ENCODE data around the gene PLA2G5.

PLA2G5 gene

DNA sequence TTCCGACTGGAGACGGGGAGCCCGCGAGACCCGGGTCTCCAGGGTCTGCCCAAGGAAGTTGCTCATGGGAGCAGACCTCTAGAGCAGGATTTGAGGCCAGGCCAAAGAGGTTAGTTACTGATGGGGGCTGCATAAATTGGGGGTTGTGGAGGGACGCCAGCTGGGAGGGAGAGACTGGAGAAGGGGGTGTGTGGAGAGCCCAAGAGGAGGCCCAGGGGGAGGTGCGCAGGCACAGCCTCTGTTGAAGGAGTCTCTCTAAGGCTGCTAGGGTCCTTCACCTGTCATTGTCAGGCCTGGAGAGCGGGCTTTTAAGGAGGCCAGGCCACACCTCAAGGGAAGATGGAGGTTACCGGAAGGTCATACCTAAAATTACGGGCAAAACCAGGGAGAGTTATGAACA, 363 bp downstream of the PLA2G5 start:
- DNase-seq = no peak

DNA sequence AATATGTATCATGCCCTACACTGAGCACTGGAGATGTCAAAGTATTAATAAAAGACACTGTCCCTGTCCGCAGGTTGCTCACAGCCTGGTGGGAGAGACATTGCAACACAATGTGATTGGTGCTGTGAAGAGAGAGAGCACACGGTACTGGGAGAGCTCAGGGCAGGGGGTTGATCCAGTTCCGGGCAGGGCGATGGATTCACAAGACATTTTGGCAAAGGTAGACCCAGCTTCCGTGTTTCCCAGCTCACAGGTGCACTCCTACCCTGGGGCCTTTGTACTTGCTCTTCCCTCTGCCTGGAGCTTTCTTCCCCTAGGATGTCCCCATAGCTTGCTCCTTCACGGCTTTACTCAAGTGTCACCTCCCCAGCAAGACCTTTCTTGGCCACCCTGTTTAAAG, 1.4 kb downstream of the PLA2G5 start:
- no peak for DNase-seq

DNA sequence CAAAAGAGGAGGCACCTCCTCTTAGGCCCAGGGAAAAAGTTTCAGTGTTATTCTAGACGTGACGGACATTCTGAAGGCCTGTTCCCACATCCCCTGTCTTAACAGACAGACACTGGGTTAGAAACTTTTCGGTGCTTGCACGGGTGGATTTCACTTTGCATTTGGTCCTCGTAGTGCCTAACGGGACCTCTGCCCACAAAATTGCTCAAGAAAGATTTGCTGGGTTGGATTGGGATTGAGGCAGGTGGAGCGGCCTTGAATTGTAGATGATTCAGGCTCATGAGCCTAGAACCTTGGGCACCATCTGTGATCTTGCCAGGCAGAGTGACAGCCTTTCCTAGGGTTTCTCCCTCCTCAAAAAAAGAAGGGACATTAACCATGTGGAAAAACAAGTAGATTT, 2.8 kb downstream of the PLA2G5 start:
- DNase-seq = no peak

DNA sequence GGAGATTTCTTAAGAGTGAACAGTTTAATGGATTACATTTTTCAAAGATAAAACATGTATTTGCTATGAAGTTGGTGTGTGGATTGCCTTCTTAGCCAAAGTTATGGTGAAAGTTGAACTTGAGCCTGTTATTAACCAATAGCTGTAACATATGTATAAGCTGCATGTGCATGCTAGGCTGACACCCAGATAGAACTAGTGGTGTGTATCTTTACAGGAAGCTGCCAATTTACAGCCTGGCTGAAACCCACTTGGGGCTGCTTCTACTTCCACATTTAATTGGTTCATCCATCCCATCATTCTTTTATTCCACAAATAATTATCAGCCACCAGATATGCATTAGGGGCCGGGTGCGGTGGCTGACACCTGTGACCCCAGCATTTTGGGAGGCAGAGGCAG, 3.3 kb downstream of the PLA2G5 start:
- DNase-seq = no peak

DNA sequence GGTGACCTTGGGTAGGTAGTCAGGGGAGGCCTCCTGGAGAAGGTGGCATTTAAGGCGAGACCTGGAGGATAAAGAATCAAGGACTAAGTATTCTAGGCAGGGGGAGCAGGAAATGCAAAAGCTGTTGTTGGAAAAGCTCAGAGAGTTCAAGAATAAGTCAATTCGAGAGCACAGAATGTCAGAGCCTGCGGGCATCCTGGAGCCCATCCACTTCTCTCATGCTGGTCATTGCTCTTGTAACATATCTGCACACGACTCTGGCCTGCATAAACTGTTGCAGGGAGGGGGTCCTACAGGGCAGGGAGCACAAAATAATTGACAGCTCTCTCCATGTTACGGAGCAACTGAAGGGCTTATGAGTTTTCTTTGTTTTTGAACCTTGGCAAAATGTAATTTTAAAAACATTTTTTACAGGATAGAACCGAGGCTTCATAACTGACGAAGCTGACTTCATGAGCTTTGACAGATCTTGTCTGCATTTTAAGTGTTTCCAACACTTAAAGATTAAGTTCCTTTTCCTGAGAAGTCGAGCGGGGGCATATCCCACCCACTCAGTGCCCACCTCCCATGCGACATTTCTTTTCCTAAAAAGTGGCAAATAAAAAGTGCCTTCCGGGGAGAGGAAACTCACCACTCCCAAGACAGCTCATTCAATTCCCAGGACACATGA, 4.2 kb downstream of the PLA2G5 start:
- DNase-seq = no peak

DNA sequence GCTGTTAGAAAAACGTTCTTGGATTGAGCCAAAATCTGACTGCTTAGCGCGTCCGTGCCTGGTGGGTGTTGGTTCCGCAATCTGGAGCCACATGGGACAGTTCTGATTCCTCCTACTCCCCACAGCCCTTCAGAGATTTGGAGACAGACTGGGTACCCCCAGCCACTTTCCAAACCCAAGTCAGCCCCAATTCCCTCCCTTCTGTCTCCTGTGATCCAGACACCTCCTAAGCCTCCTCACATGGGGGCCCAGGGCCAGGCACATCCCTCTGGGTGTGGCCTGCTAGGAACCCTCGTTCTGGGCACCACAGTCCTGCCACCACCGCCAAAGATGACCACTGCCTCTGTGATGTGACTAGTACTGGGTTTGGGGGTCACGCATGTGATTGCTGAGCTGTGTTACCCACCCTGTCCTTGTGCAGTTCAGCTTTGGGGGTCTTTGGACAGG, 4.8 kb downstream of the PLA2G5 start:
- no peak for DNase-seq

DNA sequence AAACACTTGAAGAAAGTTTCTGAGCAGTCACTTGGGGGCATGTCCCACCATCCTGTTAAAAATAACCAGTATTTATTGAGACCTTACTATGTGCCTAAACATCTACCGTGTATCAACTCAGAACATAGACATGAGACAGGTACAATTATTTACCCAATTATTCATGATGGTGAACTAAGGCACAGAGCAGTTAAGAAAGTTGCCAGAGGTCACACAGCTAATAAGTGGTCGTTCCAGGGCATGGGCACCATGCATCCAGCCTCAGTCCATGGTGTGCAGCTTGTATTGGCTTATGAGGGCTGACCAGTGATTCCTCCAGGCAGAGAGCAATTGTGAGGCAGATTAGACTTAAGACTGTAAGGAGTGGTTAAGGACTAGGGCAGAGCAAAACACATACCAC, 5.4 kb downstream of the PLA2G5 start:
- DNase-seq = no peak

DNA sequence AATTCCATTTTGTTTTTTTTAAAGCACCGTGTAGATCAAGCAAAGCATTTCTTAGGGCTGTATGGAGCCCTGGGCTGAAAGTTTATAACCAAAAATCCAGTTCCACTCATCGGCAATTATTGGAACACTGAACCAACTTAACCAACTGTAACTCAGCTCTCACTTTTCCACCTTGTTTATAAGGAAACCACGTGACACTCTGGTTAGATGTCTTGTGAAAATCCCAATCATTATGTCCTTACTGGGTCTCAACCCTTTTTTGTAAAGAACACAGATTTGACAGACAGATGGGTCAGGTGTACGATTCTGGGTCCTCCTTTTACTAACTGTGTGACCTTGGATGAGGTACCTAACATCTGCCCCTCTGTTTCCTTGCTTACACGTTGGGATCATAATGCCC, 6.2 kb downstream of the PLA2G5 start:
- DNase-seq = no peak

DNA sequence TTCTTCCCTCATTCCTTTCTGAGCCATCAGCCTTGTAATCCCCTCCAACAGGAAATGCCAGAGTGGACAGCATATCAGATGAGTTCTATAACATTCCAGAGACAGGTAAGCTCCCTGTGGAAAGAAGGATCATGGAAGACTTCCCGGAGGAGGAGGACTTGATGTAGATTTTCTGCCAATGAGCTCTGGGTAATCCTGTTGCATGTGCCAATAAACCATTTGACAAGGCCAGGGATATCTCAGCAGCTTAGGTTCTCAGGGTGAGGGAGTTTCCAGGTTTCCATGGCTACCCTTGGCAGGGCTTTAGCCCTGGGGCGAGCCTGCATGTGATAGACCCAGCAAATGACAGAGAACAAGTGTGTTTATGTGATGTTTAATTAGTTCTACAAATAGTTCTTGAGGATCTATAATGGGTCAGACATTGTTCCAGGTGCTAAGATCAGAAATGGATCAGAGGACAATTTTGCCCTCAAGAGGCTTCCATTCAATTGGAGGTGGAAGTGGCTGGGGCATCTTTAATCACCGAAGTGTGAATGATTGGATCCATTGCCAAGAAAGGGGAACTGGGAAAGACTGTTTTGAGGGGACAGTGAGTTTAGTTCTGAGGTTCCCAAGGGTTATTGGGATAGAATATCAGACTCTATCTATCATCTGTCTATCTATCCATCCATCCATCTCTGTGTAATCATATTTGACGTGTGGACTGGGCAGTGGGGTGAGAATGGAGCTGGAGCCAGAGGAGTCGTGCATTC, 6.9 kb downstream of the PLA2G5 start:
- no peak for DNase-seq

DNA sequence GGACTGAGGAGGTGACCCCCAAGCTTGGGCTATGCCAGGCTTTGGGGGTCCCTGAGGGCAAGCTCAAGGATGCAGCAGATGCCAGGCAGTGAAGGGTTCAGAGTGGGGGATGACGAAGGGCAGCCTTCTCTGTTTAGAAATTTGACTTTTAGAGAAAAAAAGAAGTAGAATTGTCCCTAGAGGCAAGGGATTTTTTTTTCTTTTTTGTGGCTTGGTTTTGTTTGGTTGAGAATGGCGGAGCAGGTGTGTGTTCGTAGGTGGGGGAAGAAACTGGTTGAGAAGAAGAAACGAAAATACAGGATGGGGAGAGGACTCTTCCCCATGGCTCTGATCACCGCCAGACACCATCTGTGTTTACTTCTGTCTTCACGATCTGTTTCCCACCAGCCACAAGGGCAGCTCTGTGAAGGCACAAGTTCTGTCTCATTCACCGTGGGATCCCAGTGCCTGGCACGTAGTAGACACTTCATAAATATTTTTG, 8.2 kb downstream of the PLA2G5 start:
- no peak for DNase-seq

DNA sequence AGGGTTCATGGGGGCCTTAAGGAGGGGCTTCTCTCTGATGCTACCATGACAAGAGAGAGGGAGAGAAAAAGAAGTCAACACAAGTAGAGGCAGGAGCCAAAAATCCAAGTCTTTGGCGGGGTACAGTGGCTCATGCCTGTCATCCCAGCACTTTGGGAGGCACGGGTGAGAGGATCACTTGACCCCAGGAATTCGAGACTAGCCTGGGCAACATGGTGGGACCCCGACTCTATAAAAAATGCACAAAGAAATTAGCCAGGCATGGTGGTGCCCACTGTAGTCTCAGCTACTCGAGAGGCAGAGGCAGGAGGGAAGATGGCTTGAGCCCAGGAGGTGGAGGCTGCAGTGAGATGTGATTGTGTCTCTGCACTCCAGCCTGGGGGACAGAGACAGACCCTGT, 8.7 kb downstream of the PLA2G5 start:
- DNase-seq = no peak

DNA sequence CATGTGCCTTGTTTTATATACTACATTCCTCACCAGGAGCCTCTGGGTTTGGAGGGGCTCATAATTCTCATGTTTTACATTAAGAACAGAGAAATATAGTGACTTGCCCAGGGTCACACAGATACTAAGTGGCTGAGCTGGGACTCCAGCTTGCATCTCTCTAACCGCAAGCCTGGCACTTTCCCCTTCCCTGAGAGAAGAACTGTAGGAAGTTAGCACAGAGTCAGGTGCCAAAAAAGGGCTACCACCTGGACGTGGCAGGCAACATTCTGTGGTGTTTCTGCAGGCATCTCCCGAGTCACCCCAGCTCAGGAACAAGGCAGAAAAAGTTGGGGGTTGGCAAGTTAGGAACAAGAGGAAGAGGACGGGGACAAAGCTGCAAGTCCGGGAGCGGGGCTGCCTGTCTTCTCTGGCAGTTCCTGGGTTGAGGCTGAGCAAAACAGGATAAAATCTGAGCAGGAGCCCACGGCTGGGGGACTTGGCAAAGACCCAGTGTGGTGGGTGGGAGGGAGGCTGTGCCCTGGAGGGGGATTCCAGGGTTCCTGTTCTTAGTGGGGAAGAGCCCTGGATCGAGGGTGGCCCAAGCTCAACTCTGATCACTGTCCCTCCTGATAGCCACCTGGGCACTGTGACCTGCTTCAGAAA, 9.8 kb downstream of the PLA2G5 start:
- no peak for DNase-seq

DNA sequence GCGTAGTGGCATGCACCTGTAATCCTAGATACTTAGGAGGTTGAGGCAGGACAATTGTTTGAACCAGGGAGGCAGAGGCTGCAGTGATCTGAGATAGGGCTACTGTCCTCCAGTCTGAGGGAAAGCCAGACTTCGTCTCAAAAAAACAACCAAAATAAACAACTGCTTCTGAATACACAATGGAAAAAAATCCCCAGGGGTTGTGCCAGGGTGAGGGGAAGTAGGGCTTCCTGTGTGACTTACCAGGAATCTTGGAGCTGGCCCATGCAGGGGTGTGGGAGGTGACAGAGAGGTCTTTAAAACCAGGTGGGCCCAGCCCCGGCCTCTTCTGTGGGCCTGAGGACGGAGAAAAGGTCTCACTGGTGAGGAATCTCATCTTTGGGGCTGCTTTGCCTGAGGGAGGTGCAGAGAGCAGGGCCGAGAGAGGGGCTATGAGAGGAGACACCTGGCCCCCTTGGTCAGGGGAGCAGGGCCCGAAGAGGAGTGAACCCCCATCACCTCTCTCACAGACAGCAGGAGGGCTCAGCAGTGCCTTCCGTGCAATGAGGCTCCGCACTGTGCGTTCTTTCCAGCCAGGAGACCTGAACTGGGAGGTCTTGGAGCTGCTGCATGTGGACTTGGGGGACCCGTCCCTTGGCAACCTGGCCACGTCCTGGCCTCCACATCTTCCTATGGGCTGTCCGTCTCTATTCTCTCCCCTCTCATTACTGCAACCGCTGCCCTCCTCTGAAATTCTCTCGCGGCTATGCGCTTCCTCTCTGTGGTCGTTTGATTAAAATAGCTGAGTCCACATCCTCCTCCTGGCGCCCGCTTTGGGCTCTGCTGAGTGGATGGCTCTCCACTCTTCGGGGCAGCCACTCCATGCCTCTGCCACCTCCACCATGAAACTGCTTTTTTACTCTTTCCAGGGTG, 10.7 kb downstream of the PLA2G5 start:
- DNase-seq = no peak

DNA sequence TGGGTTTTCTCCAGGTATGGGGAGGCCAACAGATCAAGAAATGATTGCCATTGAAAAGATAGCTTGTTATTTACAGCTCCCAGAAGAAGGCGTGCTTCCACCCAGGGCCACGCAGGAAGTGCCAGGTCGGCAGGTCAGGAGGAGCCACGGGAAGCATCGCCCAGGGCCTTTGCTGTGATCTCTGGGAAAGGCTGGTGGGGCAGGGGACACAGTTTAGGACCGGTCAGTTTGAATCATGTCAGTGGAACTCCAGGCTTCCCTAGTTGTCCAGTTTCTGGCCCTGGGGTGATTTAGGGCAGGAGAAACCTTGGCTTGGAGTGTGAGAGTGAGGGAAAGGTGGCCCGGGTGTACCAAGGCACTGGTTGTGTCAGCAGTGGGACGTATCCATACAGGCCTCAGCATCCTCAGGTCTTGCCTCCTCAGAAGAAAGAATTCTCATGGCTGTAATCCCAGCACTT, 11.4 kb downstream of the PLA2G5 start:
- no peak for DNase-seq

DNA sequence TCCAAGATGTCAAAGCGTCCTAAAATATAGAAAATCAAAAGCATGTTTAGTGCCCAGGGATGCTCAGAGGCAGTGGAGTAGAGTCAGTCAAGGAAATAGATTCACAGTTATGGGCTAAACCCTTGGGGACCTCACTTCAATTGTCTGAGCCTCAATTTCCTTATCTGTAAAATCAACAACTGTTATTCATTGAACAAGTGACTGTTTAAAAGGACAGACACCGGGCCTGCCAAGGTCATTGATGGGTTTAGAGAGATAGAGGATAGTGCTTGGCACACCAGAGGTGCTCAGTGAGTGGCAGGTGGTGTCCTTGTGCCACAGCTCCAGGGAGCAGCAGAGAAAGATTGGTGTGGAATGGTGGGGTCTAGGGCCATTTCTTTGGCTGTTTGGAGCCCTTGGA, 12.8 kb downstream of the PLA2G5 start:
- DNase-seq = no peak

DNA sequence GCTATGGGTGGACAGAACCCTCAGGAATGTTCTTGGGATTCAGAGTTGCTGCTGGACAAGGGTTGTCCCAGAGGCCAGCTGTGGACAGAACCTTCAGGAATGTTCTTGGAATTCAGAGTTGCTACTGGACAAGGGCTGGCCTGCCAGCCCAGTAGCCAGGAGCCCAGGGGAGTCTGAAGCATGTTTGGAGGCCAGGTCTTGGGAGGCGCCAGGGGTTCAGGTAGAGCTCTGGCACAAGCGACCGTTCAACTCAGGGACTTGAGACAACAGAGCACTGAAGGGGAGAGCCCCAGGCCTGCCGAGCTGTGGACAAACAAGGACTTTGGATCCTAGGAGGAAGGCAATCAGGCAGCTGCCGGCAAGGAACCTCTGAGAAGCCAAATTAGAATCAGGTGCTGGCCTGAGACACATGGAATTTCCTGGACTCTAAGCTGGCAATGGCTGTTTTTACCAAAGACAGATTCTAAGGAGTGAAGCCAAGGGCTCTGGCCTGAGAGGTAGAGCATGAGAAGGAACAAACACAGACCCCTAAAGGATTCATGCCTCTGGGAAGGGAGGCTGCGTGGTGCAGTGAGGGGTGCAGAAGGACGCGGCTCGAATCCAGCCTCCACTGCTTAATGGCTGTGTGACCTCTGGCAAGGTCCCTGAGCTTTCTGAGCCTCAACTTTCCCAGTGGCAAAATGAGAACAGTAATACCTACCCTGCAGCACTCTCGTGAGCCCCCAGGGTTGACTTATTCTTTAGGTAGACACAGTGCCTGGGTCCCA, 13.4 kb downstream of the PLA2G5 start:
- DNase-seq = no peak

DNA sequence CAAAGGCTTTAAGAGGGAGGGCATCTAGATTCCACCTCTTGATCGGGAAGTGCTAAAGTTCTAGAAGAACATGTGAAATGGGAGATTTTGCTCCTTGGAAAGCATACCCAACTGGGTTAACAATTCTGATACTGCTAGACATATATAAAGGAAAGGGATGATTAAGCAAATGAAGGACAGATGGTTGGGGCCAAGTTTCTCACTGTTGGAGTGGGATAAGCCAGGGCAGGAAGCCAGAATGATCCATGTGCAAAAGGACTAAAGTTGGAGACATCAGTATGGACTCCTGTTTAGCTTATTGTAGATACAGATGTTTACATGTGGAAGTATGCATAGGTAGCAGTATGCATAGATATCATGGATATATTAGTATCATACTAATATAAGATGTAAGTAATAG, 16.8 kb downstream of the PLA2G5 start:
- DNase-seq = no peak

DNA sequence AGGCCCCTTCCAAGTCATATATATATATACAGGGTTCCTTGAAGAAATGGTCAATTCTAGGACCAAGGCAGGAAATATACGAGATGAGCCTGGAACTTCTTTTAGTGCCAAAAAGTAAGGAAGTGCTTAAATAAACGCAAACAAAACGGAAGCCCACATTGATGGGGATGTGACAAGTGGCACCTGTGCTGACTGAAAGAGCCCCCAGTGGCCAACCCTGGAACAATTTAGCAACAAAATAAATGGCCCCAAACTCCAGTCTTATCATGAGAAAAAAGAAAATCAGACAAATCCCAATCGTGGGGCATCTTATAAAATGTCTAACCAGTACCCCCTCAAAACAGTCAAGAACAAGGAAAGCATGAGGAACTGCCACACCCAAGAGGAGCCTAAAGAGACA, 17.7 kb downstream of the PLA2G5 start:
- DNase-seq = no peak

DNA sequence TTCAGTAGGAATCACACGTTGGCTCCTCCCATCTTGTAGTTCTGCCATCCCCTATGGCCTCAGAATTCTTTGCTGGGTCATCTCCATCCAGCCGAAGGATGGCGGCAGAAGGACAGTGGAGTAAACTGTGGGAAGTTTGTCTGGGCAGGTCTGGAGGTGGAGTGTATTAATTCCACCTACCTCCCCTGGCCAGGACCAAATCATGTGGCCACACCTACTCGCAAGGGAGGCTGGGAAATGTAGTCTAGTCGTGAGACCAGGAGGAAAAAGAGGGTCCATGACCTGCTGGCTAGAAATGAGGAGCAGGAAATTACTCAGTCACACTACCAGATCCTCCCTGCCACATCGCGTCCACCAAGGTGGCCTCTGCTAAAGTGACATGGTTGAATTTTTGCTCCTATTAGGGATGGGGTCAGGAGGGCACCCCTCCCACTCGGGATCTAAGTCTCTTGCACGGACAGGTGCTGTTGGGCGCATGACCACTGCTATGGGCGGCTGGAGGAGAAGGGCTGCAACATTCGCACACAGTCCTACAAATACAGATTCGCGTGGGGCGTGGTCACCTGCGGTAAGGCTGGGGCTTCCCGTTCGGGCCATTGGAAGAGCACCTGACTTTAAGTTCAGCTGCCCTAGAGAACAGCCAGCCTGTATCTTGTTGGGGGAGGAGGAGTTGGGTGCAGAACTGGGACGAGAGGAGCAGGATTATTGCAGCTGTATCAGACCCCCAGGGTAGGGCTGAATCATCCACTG, 19.5 kb downstream of the PLA2G5 start:
- DNase-seq = no peak

DNA sequence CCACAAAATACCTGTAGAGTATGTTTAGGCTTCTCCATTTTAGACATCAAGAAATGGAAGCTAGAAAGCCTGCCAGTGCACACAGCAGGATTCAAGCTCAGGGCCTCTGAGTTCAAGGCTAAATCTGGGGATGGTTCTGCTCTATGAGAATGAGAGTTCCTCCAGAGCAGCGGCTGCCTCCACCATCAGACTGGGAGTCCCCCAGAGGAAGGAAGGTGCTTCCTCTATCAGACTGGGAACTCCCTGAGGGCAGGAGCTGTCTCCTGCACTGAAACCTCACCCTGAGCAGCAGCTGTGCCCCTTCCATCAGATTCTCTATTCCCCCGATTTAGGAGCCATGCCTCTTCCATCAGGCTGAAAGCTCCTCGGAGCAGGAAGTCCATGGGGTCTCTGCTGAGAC, 20.1 kb downstream of the PLA2G5 start:
- DNase-seq = no peak

DNA sequence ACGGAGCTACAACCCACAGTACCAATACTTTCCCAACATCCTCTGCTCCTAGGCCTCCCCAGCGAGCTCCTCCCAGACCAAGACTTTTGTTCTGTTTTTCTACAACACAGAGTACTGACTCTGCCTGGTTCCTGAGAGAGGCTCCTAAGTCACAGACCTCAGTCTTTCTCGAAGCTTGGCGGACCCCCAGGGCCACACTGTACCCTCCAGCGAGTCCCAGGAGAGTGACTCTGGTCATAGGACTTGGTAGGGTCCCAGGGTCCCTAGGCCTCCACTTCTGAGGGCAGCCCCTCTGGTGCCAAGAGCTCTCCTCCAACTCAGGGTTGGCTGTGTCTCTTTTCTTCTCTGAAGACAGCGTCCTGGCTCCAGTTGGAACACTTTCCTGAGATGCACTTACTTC, 20.6 kb downstream of the PLA2G5 start:
- DNase-seq = no peak
